HG03571 (cell line): ENCODE data around the gene SLC25A24.
"Not testable (repeated sequence)": the region's sequence is repeated elsewhere in the genome, so short reads cannot be mapped to it uniquely, and the experiment has no call there.

Experiments used
- ATAC-seq: cut with Tn5 transposase; IDR thresholded peaks from one replicate; pipeline ENCODE4 v1.9.1; 2021; ENCODE audit not compliant: unreplicated experiment

The SLC25A24 gene

DNA sequence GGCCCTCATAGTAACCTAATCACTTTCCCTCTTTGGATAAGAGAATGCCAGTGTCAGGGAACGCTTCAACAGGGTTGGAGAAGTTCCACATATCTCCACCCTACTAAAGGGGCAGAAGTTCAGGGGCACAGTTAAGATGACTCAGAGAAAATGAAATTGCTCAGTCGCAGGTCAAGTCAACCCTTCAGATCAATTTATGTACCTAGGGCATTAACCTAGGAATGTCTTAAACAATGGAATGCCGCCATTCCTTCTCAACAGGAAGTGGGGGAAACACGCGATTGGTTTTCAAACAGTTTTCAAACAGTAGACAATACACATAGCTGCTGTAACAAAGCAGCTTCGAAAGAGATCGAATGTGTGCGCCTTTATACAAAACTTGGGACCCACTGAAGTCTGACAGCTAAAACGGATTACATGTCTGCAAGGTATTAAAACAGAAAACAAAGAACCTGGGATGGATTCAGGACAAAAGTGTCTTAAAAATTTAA lies 897 bp downstream of the SLC25A24 start:
- no peak for ATAC-seq

DNA sequence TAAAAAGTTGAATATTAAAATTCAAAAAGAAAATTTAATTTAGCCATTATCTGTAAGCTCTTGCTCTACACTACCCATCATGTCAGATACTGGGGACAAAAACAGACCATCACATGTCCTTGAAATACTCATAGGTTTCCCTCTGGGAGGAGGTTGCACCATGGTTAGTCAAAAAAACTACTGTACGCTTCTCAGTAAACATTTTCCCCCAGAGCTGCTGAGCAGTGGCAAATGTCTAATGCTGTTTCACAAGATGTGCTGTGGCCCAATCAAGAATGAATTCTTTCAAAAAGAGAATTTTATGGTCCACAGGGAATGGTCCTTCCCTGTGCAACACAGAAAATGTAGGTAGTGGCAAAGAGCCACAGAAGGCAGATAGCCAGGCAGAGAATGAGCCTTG lies 6.1 kb downstream of the SLC25A24 start:
- ATAC-seq: no peak

DNA sequence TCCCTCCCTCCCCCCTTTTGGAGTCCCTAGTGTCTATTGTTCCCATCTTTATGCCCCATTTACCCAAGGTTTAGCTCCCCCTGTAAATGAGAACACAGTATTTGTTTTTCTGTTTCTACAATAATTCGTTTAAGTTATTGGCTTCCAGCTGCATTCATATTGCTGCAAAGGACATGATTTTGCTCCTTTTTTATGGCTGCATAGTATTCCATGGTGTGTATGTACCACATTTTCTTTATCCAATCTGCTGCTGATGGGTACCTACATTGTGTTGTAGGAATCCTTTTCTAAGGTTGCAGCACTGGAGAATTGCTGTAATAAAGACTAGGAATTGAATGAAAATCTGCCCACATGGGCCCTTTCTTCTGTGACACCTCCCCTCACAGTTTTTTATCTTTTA lies 6.8 kb downstream of the SLC25A24 start:
- ATAC-seq: no peak

DNA sequence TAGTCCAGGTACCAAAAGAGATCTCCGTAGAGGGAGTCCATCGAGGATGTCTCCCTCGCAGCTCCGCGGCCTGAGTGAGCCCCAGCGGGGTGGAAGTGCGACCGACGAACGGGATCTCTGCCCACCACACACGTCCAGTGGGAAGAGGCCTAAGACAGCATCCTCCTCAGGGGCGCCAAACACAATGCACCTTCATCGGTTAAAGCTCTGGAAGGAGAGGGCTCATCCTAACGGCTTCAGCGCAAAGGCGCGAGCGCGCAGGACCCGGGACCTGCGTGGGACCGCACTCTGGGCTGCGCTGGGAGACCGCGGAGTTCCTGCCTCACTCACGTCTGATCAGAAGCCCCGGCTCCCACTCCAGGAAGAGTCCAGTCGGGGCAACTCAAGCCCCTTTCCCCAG lies 7.6 kb downstream of the SLC25A24 start:
- ATAC-seq: no peak

DNA sequence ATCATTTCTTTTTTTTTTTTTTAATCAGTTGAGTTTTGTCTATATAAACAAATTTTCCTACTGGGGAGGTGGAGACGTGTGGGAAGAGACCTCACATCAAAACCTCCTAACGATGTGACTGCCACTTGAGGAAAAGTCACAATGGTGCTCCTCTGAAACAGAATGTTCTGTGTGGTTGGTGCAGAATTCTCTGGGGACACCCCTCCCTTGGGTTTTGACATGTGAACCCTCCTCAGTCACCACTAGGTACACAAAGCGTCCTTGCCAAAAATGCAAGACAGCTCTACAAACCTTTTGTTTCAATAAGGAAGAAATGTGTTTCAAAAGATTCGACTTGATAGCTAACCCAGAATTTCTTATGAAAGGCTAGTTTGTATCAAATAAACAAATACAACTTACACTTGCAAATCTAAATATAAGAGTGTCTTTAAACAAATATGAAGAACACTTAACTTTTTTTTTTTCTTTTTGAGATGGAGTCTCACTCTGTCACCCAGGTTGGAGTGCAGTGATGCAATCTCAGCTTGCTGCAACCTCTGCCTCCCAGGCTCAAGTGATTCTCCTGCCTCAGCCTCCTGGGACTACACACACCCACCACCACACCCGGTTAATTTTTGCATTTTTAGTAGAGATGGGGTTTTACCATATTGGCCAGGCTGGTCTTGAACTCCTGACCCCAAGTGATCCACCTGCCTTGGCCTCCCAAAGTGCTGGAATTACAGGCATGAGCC lies 9.3 kb downstream of the SLC25A24 start:
- no peak for ATAC-seq

DNA sequence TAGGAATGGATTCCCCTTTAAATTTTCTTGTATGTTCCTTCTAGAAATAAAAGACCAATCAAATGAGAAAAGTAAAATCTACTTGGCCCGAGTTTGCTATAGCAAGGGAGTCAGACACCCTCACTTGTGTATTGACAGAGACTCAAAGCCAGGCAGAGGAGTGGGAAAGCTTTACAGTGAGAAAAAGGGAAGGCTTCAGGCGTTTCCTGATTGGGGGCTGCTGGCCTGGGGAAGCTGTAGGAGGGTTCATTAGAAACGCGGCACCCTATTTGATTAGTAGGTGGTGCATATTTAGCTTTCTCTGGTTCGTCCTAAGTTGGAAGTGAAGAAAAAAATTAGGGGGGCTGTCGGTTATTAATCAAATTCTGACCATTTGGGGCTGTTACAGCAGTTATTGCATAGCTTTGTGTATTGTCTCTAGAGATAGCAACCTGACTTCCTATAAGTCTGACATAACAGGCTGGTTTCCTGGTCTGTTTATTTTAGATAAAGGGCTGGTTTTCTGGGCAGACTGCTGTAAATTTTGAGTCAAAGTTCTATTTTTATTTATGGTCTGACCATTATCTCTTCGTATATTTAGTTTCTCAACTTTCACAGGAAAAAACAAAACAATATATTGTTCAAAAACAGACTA lies 10.0 kb downstream of the SLC25A24 start:
- no peak for ATAC-seq

DNA sequence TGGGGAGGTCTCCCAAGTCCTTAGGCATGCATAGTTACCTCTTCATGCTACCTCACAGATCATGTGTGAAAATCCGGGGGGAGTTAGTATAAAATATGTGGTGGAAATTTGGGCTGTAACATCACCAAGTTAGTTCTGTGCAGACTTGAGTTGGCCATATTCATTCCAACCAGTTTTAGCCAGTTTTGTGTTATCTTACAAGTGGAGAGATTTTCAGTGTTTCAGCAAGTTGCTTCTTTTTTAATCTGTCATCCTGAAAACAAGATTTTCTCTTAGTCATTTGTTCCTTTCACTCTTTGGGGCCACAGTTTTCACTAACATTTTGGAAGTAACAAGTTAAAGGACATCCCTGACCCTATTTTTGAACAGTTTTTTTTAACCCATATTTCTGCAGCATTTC lies 11.3 kb downstream of the SLC25A24 start:
- no peak for ATAC-seq

DNA sequence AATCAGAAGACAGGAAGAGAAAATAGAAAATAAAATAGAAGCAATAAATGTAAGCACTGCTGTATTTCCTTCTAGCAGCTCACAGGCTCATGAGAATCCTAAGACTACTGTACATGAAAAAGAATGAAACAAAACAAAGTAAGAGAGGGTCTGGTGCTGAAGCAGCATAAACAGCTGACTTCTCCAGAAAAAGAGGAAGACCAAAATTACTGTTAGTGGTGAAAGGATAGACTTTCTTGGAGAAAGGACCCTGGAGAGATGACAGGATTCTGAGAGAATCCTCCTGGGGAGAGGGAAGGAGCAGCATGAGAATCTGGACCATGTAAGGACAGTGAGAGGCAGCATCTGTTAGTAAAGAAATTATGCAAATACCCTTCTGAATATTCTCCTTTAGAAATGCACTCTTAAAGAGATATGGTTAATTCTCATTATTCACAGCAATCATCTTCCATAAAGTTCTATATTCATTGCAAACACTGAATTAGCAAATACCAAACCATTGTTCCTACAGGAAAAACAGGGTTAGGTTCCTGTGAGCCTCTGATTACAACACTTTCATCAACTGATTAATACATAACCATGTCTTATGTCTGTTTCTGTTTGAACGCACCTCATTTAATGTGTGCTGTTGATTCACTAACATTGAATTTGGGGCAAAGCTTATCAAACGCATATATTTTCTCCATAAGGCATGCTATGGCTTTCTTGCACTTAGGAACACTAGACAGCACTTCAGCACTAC lies 17.0 kb downstream of the SLC25A24 start:
- no peak for ATAC-seq

DNA sequence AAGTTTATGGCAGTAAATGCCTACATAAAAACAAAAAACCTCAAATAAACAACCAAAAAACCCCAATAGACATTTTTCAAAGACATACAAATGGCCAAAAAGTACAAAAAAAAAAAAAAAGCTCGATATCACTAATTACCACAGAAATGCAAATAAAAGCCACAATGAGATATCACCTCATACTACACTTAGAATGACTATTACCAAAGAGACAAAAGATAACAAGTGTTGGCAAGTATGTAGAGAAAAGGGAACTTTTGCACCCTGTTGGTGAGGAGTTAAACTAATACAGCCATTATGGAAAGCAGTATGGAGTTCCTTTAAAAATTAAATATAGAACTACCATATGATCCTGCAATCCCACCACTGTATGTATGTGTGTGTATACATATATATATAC lies 21.1 kb downstream of the SLC25A24 start:
- no peak for ATAC-seq

DNA sequence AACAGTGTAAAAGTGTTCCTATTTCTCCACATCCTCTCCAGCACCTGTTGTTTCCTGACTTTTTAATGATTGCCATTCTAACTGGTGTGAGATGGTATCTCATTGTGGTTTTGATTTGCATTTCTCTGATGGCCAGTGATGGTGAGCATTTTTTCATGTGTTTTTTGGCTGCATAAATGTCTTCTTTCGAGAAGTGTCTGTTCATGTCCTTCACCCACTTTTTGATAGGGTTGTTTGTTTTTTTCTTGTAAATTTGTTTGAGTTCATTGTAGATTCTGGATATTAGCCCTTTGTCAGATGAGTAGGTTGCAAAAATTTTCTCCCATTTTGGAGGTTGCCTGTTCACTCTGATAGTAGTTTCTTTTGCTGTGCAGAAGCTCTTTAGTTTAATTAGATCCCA lies 37.7 kb downstream of the SLC25A24 start:
- not testable (repeated sequence) for ATAC-seq

DNA sequence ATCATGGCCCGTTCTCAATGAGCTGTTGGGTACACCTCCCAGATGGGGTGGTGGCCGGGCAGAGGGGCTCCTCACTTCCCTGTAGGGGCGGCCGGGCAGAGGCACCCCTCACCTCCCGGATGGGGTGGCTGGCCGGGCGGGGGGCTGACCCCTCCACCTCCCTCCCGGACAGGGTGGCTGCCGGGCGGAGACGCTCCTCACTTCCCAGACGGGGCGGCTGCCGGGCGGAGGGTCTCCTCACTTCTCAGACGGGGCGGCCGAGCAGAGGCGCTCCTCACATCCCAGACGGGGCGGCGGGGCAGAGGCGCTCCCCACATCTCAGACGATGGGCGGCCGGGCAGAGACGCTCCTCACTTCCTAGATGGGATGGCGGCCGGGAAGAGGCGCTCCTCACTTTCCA lies 40.2 kb downstream of the SLC25A24 start:
- ATAC-seq: not testable (repeated sequence)

DNA sequence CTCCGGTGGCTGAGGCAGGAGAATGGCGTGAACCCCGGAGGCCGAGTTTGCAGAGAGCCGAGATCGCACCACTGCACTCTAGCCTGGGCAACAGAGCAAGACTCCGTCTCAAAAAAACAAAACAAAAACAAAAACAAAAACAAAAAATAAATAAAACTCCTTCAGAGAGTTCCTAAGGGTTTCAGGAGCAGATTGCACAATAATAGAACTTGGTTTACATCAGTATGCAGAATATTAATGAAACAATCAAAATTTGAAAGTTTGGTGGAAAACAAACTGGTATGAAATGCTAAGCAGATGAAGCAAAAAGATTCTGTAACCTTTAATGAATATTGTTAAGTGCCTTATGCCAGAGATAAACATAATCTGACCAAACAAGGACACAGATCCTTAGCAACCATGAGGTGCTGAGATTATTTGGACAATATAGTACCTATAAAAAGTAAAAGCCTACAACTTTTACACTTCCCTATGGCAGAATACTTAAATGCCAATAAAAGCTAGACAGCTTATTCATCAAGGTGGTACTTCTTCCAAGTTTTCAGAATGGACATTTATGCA lies 41.2 kb downstream of the SLC25A24 start:
- no peak for ATAC-seq

DNA sequence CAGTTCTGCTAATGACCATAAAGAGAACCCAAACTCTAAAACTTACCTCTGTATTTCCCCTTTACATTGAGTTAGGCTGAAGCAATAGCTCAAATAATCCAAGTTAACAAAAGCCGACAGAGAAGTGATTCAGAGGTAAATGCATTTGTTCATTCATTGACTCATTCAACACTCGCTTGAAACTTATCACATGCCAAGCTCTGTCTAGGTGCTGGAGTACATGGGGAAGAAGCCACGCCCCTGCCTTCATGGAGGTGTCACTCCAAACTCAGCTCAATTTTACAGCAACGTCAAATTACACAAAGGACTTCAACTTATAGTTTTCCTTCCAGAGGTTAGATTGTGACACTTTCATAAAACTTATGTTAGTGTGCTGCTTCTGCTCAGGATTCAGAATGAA lies 45.8 kb downstream of the SLC25A24 start:
- no peak for ATAC-seq

DNA sequence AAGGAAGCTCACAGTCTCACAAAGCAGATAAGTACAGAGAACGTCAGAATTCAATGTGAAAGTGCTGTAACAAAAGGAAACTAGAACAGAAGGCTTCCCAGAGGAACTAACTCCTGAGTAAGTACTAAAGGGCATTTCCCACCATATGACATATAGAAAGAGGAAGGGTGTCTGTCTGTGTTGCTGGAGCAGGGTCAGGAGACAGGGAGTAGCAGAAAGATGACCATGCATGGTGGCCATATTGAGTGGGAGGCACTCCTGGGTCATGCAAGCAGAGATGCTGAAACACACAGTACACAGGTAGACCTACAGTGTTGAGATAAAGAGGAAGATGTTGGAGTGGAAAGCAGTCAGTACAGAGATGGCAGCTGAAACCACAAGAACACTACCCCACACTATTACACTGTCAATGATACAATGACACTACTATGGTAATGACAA lies 47.3 kb downstream of the SLC25A24 start:
- ATAC-seq: no peak

DNA sequence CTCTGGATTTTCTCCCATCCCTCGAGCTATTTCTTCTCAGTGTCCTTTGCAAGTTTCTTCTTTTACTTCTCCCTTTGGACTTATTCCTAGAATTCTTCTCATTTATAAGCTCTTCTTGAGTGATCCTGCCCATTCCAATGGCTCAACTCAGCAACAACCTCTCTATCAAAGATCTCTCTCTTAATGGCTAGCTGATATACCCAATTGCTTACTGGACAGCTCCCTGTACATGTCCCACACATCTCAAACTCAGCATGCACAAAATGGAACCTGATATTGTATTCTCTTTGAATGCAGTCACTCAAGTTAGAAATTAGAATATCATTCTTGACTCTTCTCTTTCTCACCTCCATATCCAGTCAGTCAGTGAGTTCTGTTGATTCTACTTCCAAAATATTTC lies 48.6 kb downstream of the SLC25A24 start:
- no peak for ATAC-seq

DNA sequence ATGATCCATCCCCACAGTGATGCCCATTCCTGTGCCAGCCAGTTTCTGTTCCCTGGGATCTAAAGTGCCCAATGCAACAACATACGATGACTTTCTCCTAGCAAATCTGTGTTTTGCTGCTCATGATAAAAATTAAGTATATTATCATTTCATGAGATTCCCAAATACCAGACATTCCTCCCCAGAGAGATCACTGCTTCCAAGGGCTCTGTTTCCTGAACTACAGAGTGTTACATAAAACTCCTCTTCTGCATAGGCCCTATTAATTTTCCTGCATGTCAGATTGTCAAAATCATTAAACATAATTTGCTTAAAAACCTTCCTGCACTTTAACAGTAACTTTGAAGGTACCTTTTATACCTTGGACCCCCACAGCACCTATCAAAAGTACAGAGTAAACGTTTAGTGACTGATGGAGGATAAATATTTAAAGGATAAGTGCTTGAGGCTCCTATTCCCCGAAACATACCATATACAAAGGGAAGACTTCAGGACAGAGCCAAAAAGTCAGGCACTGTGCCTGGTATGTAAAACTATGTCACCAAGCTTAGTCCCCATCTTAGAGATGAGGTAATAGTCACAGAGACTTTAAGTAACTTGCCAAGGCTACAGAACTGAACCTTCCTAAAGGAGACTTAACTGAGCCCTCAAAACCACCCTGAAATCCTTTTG lies 50.2 kb downstream of the SLC25A24 start:
- no peak for ATAC-seq

DNA sequence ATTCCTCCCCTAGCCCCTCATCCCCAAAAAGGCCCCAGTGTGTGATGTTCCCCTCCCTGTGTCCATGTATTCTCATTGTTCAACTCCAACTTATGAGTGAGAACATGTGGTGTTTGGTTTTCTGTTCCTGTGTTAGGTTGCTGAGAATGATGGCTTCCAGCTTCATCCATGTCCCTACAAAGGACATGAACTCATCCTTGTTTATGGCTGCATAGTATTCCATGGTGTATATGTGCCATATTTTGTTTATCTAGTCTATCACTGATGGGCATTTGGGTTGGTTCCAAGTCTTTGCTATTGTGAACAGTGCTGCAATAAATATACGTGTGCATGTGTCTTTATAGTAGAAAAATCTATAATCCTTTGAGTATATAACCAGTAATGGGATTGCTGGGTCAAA lies 55.6 kb downstream of the SLC25A24 start:
- not testable (repeated sequence) for ATAC-seq

DNA sequence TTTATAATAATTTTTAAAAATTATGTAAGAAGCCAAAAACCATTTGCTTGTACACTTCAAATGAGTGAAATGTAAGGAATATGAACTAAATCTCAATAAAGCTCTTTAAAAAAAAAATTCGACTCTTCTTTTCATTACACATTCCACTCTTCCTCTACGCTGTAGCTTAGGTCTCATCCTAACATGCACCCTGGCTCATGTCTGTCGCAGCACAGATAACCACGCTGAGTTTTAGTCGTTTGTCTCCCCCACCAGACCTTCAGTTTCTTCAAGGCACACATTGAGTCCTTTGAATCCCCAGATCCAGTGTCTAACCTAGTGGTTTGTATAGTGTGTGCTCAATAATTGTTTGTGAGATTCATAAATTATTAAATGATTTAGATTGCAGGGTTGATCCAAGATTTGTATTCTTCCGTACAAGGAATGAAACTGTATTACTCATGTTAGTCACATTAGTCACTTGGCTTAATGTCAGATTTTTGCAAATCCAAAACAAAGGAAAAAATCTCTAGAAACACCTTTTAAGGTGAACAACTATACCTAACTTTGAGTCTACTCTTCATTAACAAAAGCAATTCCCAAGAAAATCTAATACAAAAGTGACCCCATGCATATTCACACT lies 57.3 kb downstream of the SLC25A24 start:
- ATAC-seq: no peak

DNA sequence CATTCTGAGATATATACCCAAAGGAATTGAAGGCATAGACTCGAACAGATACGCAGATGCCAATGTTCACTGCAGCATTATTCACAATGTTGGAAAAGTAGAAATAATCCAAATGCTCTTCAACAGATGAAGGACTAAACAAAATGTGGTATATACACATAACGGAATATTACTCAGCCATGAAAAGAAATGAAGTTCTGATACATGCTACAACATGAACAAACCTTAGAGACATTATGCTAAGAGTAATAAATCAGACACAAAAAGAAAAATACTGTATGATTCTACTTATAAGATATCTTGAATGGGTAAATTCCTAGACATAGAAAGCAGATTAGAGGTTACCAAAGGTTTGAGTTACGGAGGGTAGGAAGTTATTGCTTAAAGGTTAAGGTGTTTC lies 57.9 kb downstream of the SLC25A24 start:
- no peak for ATAC-seq

DNA sequence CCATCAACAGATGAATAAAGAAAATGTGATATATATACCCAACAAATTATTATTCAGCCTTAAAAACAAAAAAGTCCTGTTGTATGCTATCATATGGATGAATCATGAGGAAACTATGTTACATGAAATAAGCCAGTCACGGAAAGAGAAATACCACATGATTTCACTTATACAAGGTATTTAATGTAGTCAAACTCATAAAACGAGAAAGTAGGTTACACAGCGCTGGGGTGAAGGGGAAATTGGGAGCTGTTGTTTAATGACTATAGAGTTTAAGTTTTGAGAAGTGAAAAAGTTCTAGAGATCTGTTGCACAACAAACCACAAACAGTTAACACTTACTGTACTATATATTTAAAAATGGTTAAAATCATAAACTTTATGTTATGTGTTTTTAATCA lies 58.5 kb downstream of the SLC25A24 start:
- ATAC-seq: no peak

DNA sequence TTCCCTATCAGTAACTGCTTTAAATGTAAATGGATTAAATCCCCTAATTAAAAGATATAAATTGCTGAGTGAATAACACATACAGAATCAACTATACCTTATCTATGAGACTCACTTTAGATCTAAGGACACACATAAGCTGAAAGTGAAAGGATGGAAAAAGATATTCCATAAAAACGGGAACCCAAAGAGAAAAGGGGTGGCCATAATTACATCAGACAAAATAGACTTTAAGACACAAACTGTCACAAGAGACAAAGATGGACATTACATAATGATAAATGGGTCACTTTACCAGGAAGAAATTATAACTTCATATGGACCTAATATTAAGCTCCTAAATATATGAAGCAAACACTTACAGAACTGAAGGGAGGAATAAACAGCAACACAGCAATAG lies 59.2 kb downstream of the SLC25A24 start:
- ATAC-seq: no peak
